PC-9 (cell line): Measurements from ENCODE around the gene RARB.

ENCODE experiments used
- CTCF ChIP-seq: fragments of 200-600 bp; sonication (generic); conservative IDR thresholded peaks from 2 replicates; pipeline ENCODE4 v1.6.1; 2017; ENCODE audit warnings: mixed run types, antibody characterized with exemption, mild to moderate bottlenecking, moderate library complexity
- EZH2 ChIP-seq: fragments of 200-600 bp; sonication (generic); IDR thresholded peaks from 2 replicates; pipeline ENCODE4 v1.8.0; 2017; ENCODE audit warnings: antibody characterized with exemption, low read depth

- TF ChIP-seq CTCF (no peak), EZH2 (no peak)
Observed at GRCh38 chr3:25576831-25577454, 148.9 kb downstream of the RARB start.
